Measurements from ENCODE around the gene CYP8B1. TPM values are rescaled to one million over a fixed set of nuclear protein-coding genes. Genes with fewer than 3 reads are reported as not detected.

Gene CYP8B1
- total and polyA plus RNA-seq, 2 experiments from 2014 or later: not detected

DNA sequence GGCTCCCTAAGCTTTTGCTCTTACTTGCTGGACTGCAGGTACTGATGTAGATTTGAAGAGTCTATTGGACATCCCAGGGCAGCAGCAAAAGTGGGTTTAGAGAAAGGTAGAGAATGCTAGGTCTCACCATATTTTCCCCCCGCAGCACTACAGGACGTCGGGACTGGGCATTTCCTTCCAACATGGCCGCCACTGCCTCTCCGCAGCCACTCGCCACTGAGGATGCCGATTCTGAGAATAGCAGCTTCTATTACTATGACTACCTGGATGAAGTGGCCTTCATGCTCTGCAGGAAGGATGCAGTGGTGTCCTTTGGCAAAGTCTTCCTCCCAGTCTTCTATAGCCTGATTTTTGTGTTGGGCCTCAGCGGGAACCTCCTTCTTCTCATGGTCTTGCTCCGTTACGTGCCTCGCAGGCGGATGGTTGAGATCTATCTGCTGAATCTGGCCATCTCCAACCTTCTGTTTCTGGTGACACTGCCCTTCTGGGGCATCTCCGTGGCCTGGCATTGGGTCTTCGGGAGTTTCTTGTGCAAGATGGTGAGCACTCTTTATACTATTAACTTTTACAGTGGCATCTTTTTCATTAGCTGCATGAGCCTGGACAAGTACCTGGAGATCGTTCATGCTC is 11.2 kb downstream of the CYP8B1 start:
- Histone ChIP-seq H3F3A (ENCODE audit: insufficient read depth) (no peaks in the 10 kb centered on the region), H3K27ac (no peak overlapping the region), H3K9ac (no peak overlapping the region), H3K9me2 (ENCODE audit: insufficient read depth) (no peaks in the 10 kb centered on the region), H3K79me2 (ENCODE audit: insufficient read depth) (no peaks in the 10 kb centered on the region), H3K9me3 (ENCODE audit: low read depth) (no peaks in the 10 kb centered on the region), H3K4me2 (ENCODE audit: unreplicated experiment) (no peak overlapping the region), H4K20me1 (ENCODE audit: insufficient read depth) (no peaks in the 10 kb centered on the region), H3K4me1 (ENCODE audit: insufficient read depth) (no peaks in the 10 kb centered on the region), H3K36me3 (ENCODE audit: low read depth) (no peaks in the 10 kb centered on the region), H3K27me3 (replicated peaks; ENCODE audit: insufficient read depth) (peaks cover 13% of the 10 kb centered on the region), H2AFZ (no peak overlapping the region), H3K4me3 (no peak overlapping the region)
- no peak for DNase-seq
- 75 to 78% methylated on average over 15 of the region's 15 CpGs for WGBS, 2 experiments (ENCODE audit: low coverage in 1 of 2, low lambda C conversion rate in 2 of 2, missing lambda C conversion rate in 2 of 2)
- no peak for TF ChIP-seq EZH2phosphoT487 (IDR thresholded peaks at IDR 0.05; ENCODE audit: insufficient read depth, low read depth)
- TF ChIP-seq EZH2 (IDR thresholded peaks at IDR 0.05; ENCODE audit: insufficient read depth, poor library complexity, severe bottlenecking): no peak
- in situ Hi-C loops (cut with MboI): no loop called here

DNA sequence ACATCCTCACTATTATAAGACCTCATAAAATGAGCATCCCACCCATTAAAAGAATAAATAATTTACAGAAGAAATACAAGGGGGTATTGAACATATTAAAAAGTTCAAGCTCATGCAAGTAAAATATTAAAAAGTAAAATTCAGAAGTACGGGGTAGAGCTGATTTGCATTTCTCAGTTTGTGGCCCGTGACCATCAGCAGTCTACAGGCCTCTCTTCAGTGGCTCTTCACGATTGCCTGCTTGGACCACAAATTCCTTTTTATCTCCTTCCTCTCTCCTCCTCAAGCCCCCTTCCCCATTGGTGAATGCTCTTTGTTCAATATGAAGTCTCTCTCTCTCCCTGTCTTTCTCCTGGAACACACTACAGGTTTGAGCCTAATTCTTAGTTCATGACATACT is 19.1 kb downstream of the CYP8B1 start:
- WGBS, 2 experiments (ENCODE audit: low coverage in 1 of 2, low lambda C conversion rate in 2 of 2, missing lambda C conversion rate in 2 of 2): 50 to 52% methylated on average over 3 of the region's 3 CpGs
- H3K4me2 ChIP-seq (ENCODE audit: unreplicated experiment): no peak overlapping the region
- H3K36me3 ChIP-seq (ENCODE audit: low read depth): no peaks in the 10 kb centered on the region
- H3K9me3 ChIP-seq (ENCODE audit: low read depth): no peaks in the 10 kb centered on the region
- H3K27me3 ChIP-seq (replicated peaks; ENCODE audit: insufficient read depth): peaks cover 31% of the 10 kb centered on the region
- TF ChIP-seq EZH2phosphoT487 (IDR thresholded peaks at IDR 0.05; ENCODE audit: insufficient read depth, low read depth): no peak
- no peak for TF ChIP-seq EZH2 (IDR thresholded peaks at IDR 0.05; ENCODE audit: insufficient read depth, poor library complexity, severe bottlenecking)
- no peaks in the 10 kb centered on the region for H3K79me2 ChIP-seq (ENCODE audit: insufficient read depth)
- no peaks in the 10 kb centered on the region for H4K20me1 ChIP-seq (ENCODE audit: insufficient read depth)
- DNase-seq: no peak
- no peak overlapping the region for H2AFZ ChIP-seq
- no peaks in the 10 kb centered on the region for H3F3A ChIP-seq (ENCODE audit: insufficient read depth)
- no peaks in the 10 kb centered on the region for H3K4me1 ChIP-seq (ENCODE audit: insufficient read depth)
- no peak overlapping the region for H3K4me3 ChIP-seq
- no peak overlapping the region for H3K27ac ChIP-seq
- H3K9me2 ChIP-seq (ENCODE audit: insufficient read depth): no peaks in the 10 kb centered on the region
- no peak overlapping the region for H3K9ac ChIP-seq
- in situ Hi-C loops (cut with MboI): no loop called here

DNA sequence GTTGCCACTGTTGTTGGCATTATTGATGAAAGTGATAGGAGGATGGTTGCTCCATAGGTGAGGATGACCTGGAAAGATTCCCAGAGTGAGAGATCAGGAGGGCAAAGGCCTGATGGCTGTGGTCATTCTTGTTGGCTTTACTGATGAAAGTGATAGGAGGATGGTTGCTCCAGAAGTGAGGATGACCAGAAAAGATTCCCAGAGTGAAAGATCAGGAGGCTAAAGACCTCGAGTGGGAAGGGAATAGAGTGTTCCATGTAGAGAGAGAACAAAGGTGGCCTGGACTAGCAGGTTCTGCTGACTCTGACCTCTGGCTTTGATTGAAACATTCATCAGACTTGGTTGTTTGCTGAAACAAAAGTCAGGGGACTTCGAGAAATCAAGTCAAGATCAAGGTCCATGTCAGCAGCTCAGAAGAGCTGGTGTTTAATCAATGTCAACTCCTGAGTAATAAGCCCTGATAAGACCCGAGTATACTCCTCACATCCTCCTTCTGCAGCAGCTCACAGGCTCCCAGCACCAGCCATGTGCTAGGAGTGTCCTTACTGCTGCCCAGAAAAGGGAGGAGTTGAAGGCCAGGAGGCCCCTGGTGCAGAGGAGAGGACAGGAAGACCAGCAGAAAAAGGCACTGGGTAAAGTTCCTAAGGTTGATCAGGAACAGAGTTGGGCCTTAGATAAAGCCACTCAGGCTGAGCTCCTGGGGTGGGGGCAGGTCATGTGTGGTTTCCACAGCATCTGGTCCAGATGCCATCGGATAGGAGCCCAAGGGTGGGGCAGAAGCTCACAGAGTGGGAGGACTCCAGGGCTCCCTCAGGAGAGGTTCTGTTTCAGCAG is 19.9 kb downstream of the CYP8B1 start:
- Histone ChIP-seq H3K36me3 (ENCODE audit: low read depth) (no peaks in the 10 kb centered on the region), H3K9me3 (ENCODE audit: low read depth) (no peaks in the 10 kb centered on the region), H3K4me1 (ENCODE audit: insufficient read depth) (no peaks in the 10 kb centered on the region), H3K27ac (no peak overlapping the region), H3K27me3 (replicated peaks; ENCODE audit: insufficient read depth) (peaks cover 28% of the 10 kb centered on the region), H3F3A (ENCODE audit: insufficient read depth) (no peaks in the 10 kb centered on the region), H4K20me1 (ENCODE audit: insufficient read depth) (no peaks in the 10 kb centered on the region), H3K4me3 (no peak overlapping the region), H3K9ac (no peak overlapping the region), H3K9me2 (ENCODE audit: insufficient read depth) (no peaks in the 10 kb centered on the region), H2AFZ (no peak overlapping the region), H3K4me2 (ENCODE audit: unreplicated experiment) (no peak overlapping the region), H3K79me2 (ENCODE audit: insufficient read depth) (no peaks in the 10 kb centered on the region)
- no peak for DNase-seq
- 20 to 26% methylated on average over 4 of the region's 4 CpGs for WGBS, 2 experiments (ENCODE audit: low coverage in 1 of 2, low lambda C conversion rate in 2 of 2, missing lambda C conversion rate in 2 of 2)
- TF ChIP-seq EZH2 (IDR thresholded peaks at IDR 0.05; ENCODE audit: insufficient read depth, poor library complexity, severe bottlenecking): no peak
- TF ChIP-seq EZH2phosphoT487 (IDR thresholded peaks at IDR 0.05; ENCODE audit: insufficient read depth, low read depth): no peak
- in situ Hi-C loops (cut with MboI): no loop called here

DNA sequence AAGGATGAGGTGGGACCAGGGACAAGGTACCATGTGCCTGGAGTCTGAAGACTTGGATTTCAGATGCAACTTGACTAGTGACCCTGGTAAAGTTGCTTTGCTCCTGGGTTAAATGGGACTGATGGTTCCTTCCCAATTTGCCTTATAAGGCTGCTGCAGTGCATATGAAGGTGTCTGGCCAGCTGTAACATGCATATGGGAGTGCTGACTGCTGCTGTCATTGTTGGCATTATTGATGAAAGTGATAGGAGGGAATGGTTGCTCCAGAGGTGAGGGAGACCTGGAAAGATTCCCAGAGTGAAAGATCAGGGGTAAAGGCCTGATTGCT is 20.5 kb downstream of the CYP8B1 start:
- DNase-seq: no peak
- H4K20me1 ChIP-seq (ENCODE audit: insufficient read depth): no peaks in the 10 kb centered on the region

More for the DNA sequence above, 20.5 kb downstream of the CYP8B1 start:
- Histone ChIP-seq H3K4me3 (no peak overlapping the region), H3K9me3 (ENCODE audit: low read depth) (no peaks in the 10 kb centered on the region), H3K9me2 (ENCODE audit: insufficient read depth) (no peaks in the 10 kb centered on the region), H3K27me3 (replicated peaks; ENCODE audit: insufficient read depth) (peaks cover 23% of the 10 kb centered on the region), H3K36me3 (ENCODE audit: low read depth) (no peaks in the 10 kb centered on the region), H3K27ac (no peak overlapping the region), H3K9ac (no peak overlapping the region), H3F3A (ENCODE audit: insufficient read depth) (no peaks in the 10 kb centered on the region), H3K79me2 (ENCODE audit: insufficient read depth) (no peaks in the 10 kb centered on the region), H3K4me2 (ENCODE audit: unreplicated experiment) (no peak overlapping the region), H2AFZ (no peak overlapping the region), H3K4me1 (ENCODE audit: insufficient read depth) (no peaks in the 10 kb centered on the region)
- in situ Hi-C loops (cut with MboI): no loop called here
- TF ChIP-seq EZH2phosphoT487 (IDR thresholded peaks at IDR 0.05; ENCODE audit: insufficient read depth, low read depth): no peak
- no peak for TF ChIP-seq EZH2 (IDR thresholded peaks at IDR 0.05; ENCODE audit: insufficient read depth, poor library complexity, severe bottlenecking)
